Trophoblast cell (in vitro differentiated cells and primary cell): ENCODE measurements around the gene PPP1R10.

Source experiments
- DNase-seq, 2 donors: peaks; one replicate each; pipeline ENCODE4 v3.0.0-alpha.2; 2016
- H2AFZ ChIP-seq: 2 replicates; pipeline ENCODE4 v1.6.1; 2013; ENCODE audit warnings: low read length, moderate library complexity, mild to moderate bottlenecking; ENCODE audit not compliant: insufficient read depth, poor library complexity
- H2AK5ac ChIP-seq: 2 replicates; pipeline ENCODE4 v1.6.1; 2013; ENCODE audit warnings: mild to moderate bottlenecking, low read length
- H2BK120ac ChIP-seq: 2 replicates; pipeline ENCODE4 v1.6.1; 2013; ENCODE audit warnings: low read length, mild to moderate bottlenecking, moderate library complexity; ENCODE audit not compliant: insufficient read depth, poor library complexity
- H2BK12ac ChIP-seq: 2 replicates; pipeline ENCODE4 v1.6.1; 2013; ENCODE audit warnings: mild to moderate bottlenecking, low read length, moderate library complexity
- H2BK5ac ChIP-seq: 2 replicates; pipeline ENCODE4 v1.6.1; 2013; ENCODE audit warnings: low read length, low read depth, moderate library complexity, mild to moderate bottlenecking; ENCODE audit not compliant: poor library complexity
- H3K14ac ChIP-seq: 2 replicates; pipeline ENCODE4 v1.6.1; 2013; ENCODE audit warnings: mild to moderate bottlenecking, low read length
- H3K18ac ChIP-seq: 2 replicates; pipeline ENCODE4 v1.6.1; 2013; ENCODE audit warnings: mild to moderate bottlenecking, low read length
- H3K23ac ChIP-seq: 2 replicates; pipeline ENCODE4 v1.6.1; 2013; ENCODE audit warnings: low read length
- H3K27ac ChIP-seq: 2 replicates; pipeline ENCODE4 v1.5.1; 2013; ENCODE audit warnings: low read depth, mild to moderate bottlenecking, inconsistent platforms, low read length, moderate library complexity
- H3K27me3 ChIP-seq: 2 replicates; pipeline ENCODE4 v1.6.1; 2013; ENCODE audit warnings: inconsistent platforms, mild to moderate bottlenecking, low read length, moderate library complexity; ENCODE audit not compliant: insufficient read depth
- H3K36me3 ChIP-seq, 2 experiments: 1 replicate in 1 of 2; 2 replicates in 1 of 2; pipeline ENCODE4 v1.6.1; 2013; ENCODE audit warnings: low read length in 2 of 2, mild to moderate bottlenecking in 2 of 2, moderate library complexity in 1 of 2; ENCODE audit not compliant: insufficient read depth in 2 of 2, control insufficient read depth in 1 of 2
- H3K4ac ChIP-seq: 2 replicates; pipeline ENCODE4 v1.6.1; 2013; ENCODE audit warnings: low read depth, mild to moderate bottlenecking, low read length, moderate library complexity
- H3K4me1 ChIP-seq, 2 experiments: 1 replicate in 1 of 2; 2 replicates in 1 of 2; pipeline ENCODE4 v1.6.1; 2013; ENCODE audit warnings: low read length in 2 of 2, mild to moderate bottlenecking in 2 of 2, moderate library complexity in 1 of 2; ENCODE audit not compliant: insufficient read depth in 2 of 2, control insufficient read depth in 1 of 2
- H3K4me2 ChIP-seq: 2 replicates; pipeline ENCODE4 v1.6.1; 2013; ENCODE audit warnings: inconsistent platforms, mild to moderate bottlenecking, low read length, moderate library complexity
- H3K4me3 ChIP-seq: 2 replicates; pipeline ENCODE4 v1.5.1; 2013; ENCODE audit warnings: mild to moderate bottlenecking, low read depth, low read length, inconsistent platforms
- H3K79me1 ChIP-seq: one replicate; pipeline ENCODE4 v1.6.1; 2013; ENCODE audit warnings: low read length
- H3K79me2 ChIP-seq: 2 replicates; pipeline ENCODE4 v1.6.1; 2013; ENCODE audit warnings: low read length, mild to moderate bottlenecking; ENCODE audit not compliant: control insufficient read depth, insufficient read depth, poor library complexity
- H3K9ac ChIP-seq: 2 replicates; pipeline ENCODE4 v1.6.1; 2013; ENCODE audit warnings: mild to moderate bottlenecking, low read length
- H3K9me3 ChIP-seq: 2 replicates; pipeline ENCODE4 v1.6.1; 2013; ENCODE audit warnings: low read depth, mild to moderate bottlenecking, control low read depth, inconsistent platforms, low read length; ENCODE audit not compliant: insufficient read depth
- H4K12ac ChIP-seq: 2 replicates; pipeline ENCODE4 v1.6.1; 2013; ENCODE audit warnings: low read depth, mild to moderate bottlenecking, low read length, moderate library complexity
- H4K8ac ChIP-seq: 2 replicates; pipeline ENCODE4 v1.6.1; 2013; ENCODE audit warnings: low read depth, mild to moderate bottlenecking, low read length, moderate library complexity
- H4K91ac ChIP-seq: one replicate; pipeline ENCODE4 v1.6.1; 2013; ENCODE audit warnings: low read depth, mild to moderate bottlenecking, low read length, moderate library complexity
- WGBS: extraction: QIAGEN DNeasy Blood & Tissue Kit; methylation state at CpG from one replicate; pipeline ENCODE4 v1.1.7; 2013; ENCODE audit warnings: missing lambda C conversion rate; ENCODE audit not compliant: insufficient read length, insufficient coverage; ENCODE audit errors: extremely low coverage; 5-methylcytosine and 5-hydroxymethylcytosine counted together

Gene PPP1R10

DNA sequence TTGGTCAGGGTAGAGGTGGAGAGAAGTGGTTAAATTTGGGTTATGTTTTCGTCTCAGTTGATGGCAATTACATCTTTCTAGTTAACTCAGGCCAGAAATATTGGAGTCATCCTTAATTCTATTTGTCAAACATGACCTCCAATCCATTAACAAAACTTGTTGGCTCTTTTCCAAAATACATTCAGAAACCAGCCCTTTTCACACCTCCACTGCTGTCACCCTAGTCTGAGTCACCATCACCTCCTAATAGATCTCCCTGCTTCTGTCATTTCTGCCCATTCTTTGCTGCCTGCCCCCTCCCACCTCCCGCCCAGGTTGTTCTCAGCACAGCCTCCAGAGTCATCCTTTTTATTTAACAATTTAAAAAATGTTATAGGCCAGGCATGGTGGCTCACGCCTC lies 48.8 kb downstream of the PPP1R10 start:
- no peak overlapping the region for H3K27ac ChIP-seq
- H3K18ac ChIP-seq = no peak overlapping the region
- no peak overlapping the region for H3K4me3 ChIP-seq
- H3K4me2 ChIP-seq = no peak overlapping the region
- H2AK5ac ChIP-seq = no peak overlapping the region
- WGBS = no CpG with 5 or more reads among the region's 3 CpGs
- no peak for DNase-seq
- no peak overlapping the region for H2BK12ac ChIP-seq
- H4K8ac ChIP-seq = no peak overlapping the region
- no peaks in the 10 kb centered on the region for H3K9me3 ChIP-seq
- peaks cover 7 to 9% of the 10 kb centered on the region in 2 experiments for H3K4me1 ChIP-seq
- no peak overlapping the region for H3K9ac ChIP-seq
- H2BK120ac ChIP-seq = no peak overlapping the region
- no peak overlapping the region for H4K12ac ChIP-seq
- no peak overlapping the region for H3K4ac ChIP-seq
- no peak overlapping the region for H2BK5ac ChIP-seq
- peaks cover 9% of the 10 kb centered on the region for H3K79me1 ChIP-seq
- H3K27me3 ChIP-seq = no peaks in the 10 kb centered on the region
- no peak overlapping the region for H3K14ac ChIP-seq
- peaks cover 0 to 1% of the 10 kb centered on the region in 2 experiments for H3K36me3 ChIP-seq
- no peak overlapping the region for H4K91ac ChIP-seq
- peaks cover 4% of the 10 kb centered on the region for H3K79me2 ChIP-seq
- H2AFZ ChIP-seq = no peak overlapping the region
- H3K23ac ChIP-seq = no peak overlapping the region

DNA sequence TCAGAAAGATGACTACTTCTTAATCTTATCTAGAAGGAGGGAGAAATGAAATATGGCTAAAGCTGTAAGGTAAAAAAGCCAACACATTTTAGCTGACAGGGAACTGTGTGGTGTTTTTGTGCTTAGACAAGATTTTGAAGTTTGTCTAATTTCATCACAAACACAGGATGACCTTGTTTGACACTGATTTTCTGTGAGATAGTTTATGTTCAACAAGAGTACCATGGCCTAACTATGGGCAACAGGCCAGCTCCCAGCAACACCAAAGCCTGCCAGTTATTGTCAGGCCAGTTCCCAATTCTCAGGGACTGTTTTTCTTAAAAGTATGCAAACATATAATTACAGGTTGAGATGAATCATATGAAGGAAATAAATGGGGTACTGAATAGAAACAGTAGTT lies 51.3 kb downstream of the PPP1R10 start:
- no peak for DNase-seq
- Histone ChIP-seq H3K36me3 (peaks cover 9 to 16% of the 10 kb centered on the region in 2 experiments), H3K4ac (no peak overlapping the region), H2BK12ac (no peak overlapping the region), H4K8ac (no peak overlapping the region), H3K9ac (no peak overlapping the region), H3K9me3 (no peaks in the 10 kb centered on the region), H3K4me1 (peaks cover 0 to 2% of the 10 kb centered on the region in 2 experiments), H4K12ac (no peak overlapping the region), H3K4me2 (no peak overlapping the region), H4K91ac (no peak overlapping the region), H2BK5ac (no peak overlapping the region), H3K23ac (no peak overlapping the region), H3K18ac (no peak overlapping the region), H2BK120ac (no peak overlapping the region), H2AFZ (no peak overlapping the region), H3K14ac (no peak overlapping the region), H3K4me3 (no peak overlapping the region), H3K79me1 (peaks cover 2% of the 10 kb centered on the region), H2AK5ac (no peak overlapping the region), H3K79me2 (peaks cover 2% of the 10 kb centered on the region), H3K27ac (no peak overlapping the region), H3K27me3 (no peaks in the 10 kb centered on the region)

DNA sequence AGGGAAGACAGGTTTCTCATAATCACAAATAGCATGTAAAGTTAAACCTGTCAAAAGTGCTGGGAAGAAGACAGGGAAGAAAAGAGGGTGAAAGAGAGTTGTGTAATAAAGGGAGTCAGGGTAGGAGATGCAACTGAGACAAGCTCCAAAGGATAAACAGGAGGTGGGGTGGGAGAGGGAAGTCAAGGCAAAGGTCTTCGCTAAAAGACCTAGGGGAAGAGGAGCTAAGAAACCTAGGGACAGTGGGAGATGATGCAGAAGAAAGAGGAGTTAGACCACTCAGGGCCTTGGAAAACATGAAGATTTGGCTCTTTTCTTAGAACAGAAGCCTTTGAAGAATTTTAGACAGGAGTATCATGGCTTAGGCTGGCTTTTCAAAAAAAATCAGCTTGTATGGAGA lies 52.9 kb downstream of the PPP1R10 start:
- no peak overlapping the region for H3K4me2 ChIP-seq
- no peak overlapping the region for H2BK12ac ChIP-seq
- no peak overlapping the region for H4K12ac ChIP-seq
- H4K91ac ChIP-seq = no peak overlapping the region
- H3K4me3 ChIP-seq = no peak overlapping the region
- no peak overlapping the region for H4K8ac ChIP-seq
- no peak overlapping the region for H3K27ac ChIP-seq
- no peak overlapping the region for H2BK5ac ChIP-seq
- peaks cover 9 to 16% of the 10 kb centered on the region in 2 experiments for H3K36me3 ChIP-seq
- no peaks in the 10 kb centered on the region for H3K9me3 ChIP-seq
- H3K79me1 ChIP-seq = no peaks in the 10 kb centered on the region
- no peak for DNase-seq
- H3K9ac ChIP-seq = no peak overlapping the region
- H3K79me2 ChIP-seq = no peaks in the 10 kb centered on the region
- H2BK120ac ChIP-seq = no peak overlapping the region
- no peaks in the 10 kb centered on the region for H3K4me1 ChIP-seq
- H3K14ac ChIP-seq = no peak overlapping the region
- no peak overlapping the region for H2AFZ ChIP-seq
- H2AK5ac ChIP-seq = no peak overlapping the region
- H3K18ac ChIP-seq = no peak overlapping the region
- no peak overlapping the region for H3K4ac ChIP-seq
- no peaks in the 10 kb centered on the region for H3K27me3 ChIP-seq
- H3K23ac ChIP-seq = no peak overlapping the region
- WGBS = no CpG with 5 or more reads among the region's 1 CpG

DNA sequence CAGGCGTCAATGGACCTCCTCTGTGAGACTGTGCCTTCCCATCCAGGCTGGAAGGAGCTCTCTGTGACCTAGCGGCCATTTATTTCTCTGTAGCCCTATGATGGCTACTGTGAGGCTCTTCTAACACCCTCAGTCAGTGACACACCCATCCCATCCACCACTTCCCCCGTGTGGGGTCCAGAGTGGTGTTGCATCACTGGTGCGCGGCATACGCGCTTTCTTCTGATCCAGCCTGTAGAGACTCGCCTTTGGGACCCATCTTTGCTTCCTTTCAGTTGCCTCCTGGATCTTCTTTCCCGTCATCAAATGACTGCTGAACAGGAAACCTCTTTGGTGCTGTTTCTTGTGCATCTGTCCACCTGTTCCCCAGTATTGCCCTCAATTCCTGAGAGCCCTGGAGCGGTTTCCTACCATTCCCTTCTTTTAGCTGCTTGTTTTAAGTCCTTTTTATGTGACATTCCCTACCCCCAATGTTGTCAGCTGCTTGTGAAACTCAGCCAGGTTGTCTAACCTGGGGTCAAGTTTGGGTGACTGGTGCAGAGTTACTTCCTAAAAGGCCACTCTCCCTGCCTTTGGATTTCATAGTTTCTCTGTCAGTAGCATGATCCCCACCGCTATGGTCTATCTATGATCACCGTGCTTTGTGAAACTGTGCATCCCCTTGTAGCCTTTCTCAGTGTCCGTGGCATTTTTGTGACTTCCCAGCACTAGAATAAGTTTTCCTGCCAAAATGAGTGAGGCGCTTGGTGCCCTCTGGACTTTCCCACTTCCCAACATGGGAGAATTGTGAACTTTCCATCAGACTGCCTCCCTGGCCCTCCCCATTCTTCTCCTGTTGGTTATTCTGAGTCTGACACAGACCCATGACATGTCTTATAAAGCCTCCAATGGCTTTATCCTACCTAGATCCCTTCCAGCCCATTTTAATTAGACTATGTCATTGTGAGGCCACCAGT lies 54.3 kb downstream of the PPP1R10 start:
- Histone ChIP-seq H3K14ac (no peak overlapping the region), H4K8ac (no peak overlapping the region), H3K9me3 (no peaks in the 10 kb centered on the region), H2AK5ac (no peak overlapping the region), H2BK5ac (no peak overlapping the region), H4K91ac (no peak overlapping the region), H2AFZ (no peak overlapping the region), H3K9ac (peak overlapping the region; percentile 61), H2BK120ac (no peak overlapping the region), H3K23ac (no peak overlapping the region), H3K4me2 (no peak overlapping the region), H3K27ac (no peak overlapping the region), H3K4me1 (peaks cover 0 to 2% of the 10 kb centered on the region in 2 experiments), H4K12ac (no peak overlapping the region), H3K4ac (no peak overlapping the region), H3K18ac (no peak overlapping the region), H3K79me2 (no peaks in the 10 kb centered on the region), H3K4me3 (no peak overlapping the region), H3K79me1 (no peaks in the 10 kb centered on the region), H3K27me3 (no peaks in the 10 kb centered on the region), H3K36me3 (peaks cover 9 to 16% of the 10 kb centered on the region in 2 experiments), H2BK12ac (no peak overlapping the region)
- DNase-seq = no peak
- no CpG with 5 or more reads among the region's 14 CpGs for whole genome bisulfite sequencing
